HUES64 (cell line): ENCODE data around the gene RRM1.

ENCODE experiments used
- H3K27ac ChIP-seq: 2 replicates; pipeline ENCODE4 v1.7.0; 2013; ENCODE audit warnings: low read depth, low read length, inconsistent platforms
- H3K27me3 ChIP-seq: 2 replicates; pipeline ENCODE4 v1.6.1; 2013; ENCODE audit warnings: mild to moderate bottlenecking, low read length; ENCODE audit not compliant: insufficient read depth
- H3K36me3 ChIP-seq: 2 replicates; pipeline ENCODE4 v1.6.1; 2013; ENCODE audit warnings: mild to moderate bottlenecking, low read length; ENCODE audit not compliant: insufficient read depth
- H3K4me1 ChIP-seq: 2 replicates; pipeline ENCODE4 v1.6.1; 2013; ENCODE audit warnings: mild to moderate bottlenecking, low read length, moderate library complexity; ENCODE audit not compliant: insufficient read depth
- H3K4me3 ChIP-seq: 2 replicates; pipeline ENCODE4 v1.5.1; 2013; ENCODE audit warnings: mild to moderate bottlenecking, low read length, moderate library complexity
- H3K9ac ChIP-seq: 2 replicates; pipeline ENCODE4 v1.6.1; 2013; ENCODE audit warnings: mild to moderate bottlenecking, low read depth, low read length
- H3K9me3 ChIP-seq: 2 replicates; pipeline ENCODE4 v1.6.1; 2013; ENCODE audit warnings: low read depth, low read length; ENCODE audit not compliant: insufficient read depth
- WGBS: fragments of 150-250, 120-280 bp; methylation state at CpG from one replicate; pipeline ENCODE4 v1.1.7; 2013; ENCODE audit warnings: missing lambda C conversion rate; 5-methylcytosine and 5-hydroxymethylcytosine counted together

The RRM1 gene

GRCh38 chr11:4180441-4181183, 86.0 kb downstream of the RRM1 start:
- WGBS, result 88% methylated on average over 5 of the region's 5 CpGs
- H3K36me3 ChIP-seq, result no peaks in the 10 kb centered on the region
- no peaks in the 10 kb centered on the region for H3K27me3 ChIP-seq
- H3K27ac ChIP-seq, result no peak overlapping the region
- H3K9me3 ChIP-seq, result no peaks in the 10 kb centered on the region
- no peaks in the 10 kb centered on the region for H3K4me1 ChIP-seq
- no peak overlapping the region for H3K4me3 ChIP-seq
- no peak overlapping the region for H3K9ac ChIP-seq

DNA sequence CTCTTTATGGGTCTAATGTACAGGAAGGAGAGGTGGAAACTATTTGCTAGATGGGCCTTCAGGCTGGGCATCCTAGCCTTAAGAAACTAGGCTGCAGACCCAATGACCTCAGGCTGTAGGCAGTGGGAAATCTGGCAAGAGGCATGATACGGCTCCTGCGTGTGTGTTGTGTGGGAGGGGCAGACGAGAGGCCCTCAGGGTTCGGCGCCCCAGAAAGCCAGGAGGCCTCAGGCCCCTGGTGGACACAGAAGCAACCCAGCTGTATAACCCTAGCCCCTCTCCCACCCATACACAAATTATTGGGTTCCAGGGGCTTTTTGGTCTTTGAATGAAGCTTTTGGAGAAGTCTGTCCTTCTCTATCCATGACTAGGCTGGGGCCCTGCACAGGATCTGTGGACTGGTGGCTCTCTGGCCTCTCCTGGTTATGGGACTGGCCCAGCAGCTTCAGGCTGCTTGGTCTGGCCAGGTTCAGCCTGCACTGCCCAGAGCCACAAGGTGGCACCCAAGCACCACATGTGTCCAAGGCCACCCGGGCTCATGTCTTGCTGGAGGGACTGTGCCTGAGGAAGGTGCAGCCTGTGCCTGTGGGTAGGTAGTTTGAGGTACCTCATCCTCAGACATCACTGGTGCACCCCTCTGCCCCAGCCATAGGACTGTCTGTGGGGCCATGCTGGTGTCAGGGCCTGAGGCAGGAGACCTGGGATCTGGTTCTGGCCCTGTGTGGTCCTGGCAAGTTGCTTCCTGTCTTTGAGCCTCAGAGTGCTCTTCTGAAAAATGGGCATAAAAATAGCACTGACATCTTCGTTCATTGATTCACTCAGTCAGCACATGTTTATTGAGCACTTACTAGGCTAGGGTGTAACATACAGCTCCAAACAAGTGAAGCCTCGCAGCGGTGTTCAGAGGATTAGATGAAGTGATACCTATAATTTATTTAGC, 87.5 kb downstream of the RRM1 start:
- Histone ChIP-seq H3K27ac (no peak overlapping the region), H3K4me1 (no peaks in the 10 kb centered on the region), H3K9ac (no peak overlapping the region), H3K36me3 (no peaks in the 10 kb centered on the region), H3K27me3 (no peaks in the 10 kb centered on the region), H3K4me3 (no peak overlapping the region), H3K9me3 (no peaks in the 10 kb centered on the region)
- WGBS, result 75% methylated on average over 7 of the region's 9 CpGs

GRCh38 chr11:4183410-4184057, 88.9 kb downstream of the RRM1 start:
- no peaks in the 10 kb centered on the region for H3K9me3 ChIP-seq
- peaks cover 7% of the 10 kb centered on the region for H3K27me3 ChIP-seq
- H3K27ac ChIP-seq, result no peak overlapping the region
- no peak overlapping the region for H3K9ac ChIP-seq
- WGBS, result 88% methylated on average over 14 of the region's 14 CpGs
- no peak overlapping the region for H3K4me3 ChIP-seq
- H3K4me1 ChIP-seq, result 0 out of 2 replicates have a peak, but pooled peaks cover 4% of the 10 kb centered on the region
- H3K36me3 ChIP-seq, result no peaks in the 10 kb centered on the region

DNA sequence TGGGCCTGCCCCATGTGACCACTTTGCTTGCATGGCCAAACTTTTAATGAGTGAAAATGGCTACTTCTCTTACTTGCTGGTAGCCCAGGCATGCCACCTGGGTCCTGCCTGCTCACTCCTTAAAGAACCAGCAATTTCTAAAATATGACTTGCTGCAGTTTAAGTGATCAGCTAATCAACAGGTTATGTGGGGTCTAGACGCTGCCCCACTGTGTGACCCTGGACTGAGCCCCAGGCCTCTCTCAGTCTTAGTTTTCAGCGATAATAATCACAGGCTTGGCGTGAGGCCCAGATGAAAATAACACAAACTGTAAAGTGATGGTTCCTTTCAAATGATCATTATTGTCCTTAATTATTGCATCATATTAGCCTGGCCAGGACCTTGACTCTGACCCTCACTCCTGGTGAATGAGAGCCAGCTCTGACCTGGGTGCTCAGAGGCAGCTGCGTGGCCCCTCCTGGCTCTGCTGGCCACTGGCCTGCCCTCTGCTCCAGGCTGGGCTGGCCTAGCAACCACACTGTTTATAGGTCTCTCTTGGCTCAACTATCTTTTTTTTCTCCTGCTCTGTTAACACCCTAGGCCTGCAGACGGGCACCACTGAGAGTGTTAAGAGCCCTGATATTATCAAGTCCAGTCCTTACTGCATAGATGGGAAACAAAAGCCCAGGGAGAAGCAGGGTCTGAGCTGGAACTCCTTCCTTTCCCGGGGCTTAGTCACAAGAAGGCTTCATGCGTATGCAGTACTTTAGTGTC, 89.7 kb downstream of the RRM1 start:
- H3K4me1 ChIP-seq, result 0 out of 2 replicates have a peak, but pooled peaks cover 4% of the 10 kb centered on the region
- H3K4me3 ChIP-seq, result no peak overlapping the region
- H3K27ac ChIP-seq, result no peak overlapping the region
- WGBS, result 82% methylated on average over 7 of the region's 7 CpGs
- no peaks in the 10 kb centered on the region for H3K9me3 ChIP-seq
- peaks cover 11% of the 10 kb centered on the region for H3K27me3 ChIP-seq
- no peaks in the 10 kb centered on the region for H3K36me3 ChIP-seq
- no peak overlapping the region for H3K9ac ChIP-seq

DNA sequence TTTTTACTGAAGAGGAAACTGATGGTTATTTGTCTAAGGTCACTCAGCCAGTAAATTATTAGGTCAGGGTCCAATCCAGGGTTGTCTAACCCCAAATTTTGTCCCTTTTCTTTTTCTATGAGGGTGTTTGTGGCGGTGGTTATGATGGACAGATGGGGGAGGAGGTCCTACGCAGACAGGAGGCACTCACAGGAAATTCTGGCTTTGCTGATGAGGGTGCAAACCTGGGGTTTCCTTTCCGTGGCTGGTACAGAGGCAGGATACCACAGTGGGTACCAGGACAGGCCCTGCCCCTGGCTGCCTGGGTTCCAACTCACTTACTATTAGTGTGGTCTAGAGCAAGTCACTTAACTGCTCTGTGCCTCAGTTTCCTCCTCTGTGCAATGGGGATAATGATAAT, 91.0 kb downstream of the RRM1 start:
- no peaks in the 10 kb centered on the region for H3K36me3 ChIP-seq
- H3K4me3 ChIP-seq, result no peak overlapping the region
- 88% methylated on average over 3 of the region's 3 CpGs for WGBS
- H3K27me3 ChIP-seq, result peaks cover 11% of the 10 kb centered on the region
- H3K9ac ChIP-seq, result no peak overlapping the region
- H3K4me1 ChIP-seq, result 0 out of 2 replicates have a peak, but pooled peaks cover 4% of the 10 kb centered on the region
- no peaks in the 10 kb centered on the region for H3K9me3 ChIP-seq
- H3K27ac ChIP-seq, result no peak overlapping the region

DNA sequence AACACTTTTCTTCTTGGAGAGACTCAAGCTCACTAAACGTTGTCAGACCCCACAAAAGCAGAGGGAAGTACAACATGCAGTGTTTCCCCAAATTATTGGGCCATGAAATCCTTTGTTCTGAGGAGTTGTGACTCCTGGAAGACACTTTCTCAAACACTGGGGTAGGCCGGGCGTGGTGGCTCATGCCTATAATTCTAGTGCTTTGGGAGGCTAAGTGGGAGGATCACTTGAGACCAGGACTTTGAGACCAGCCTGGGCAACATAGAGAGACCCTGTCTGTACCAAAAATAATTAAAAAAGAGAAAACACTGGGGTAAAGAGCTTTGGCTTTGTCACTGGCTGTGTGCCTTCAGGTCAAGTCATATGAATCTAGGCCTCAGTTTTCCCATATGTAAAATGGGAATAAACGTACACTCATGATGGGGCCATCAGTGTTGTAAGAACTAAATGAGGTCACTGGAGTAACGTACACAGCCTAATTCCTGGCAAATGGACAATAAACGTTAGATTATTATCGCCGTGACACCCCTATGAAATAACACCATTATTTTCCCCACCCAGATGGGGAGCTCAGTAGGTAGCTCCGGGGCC, 92.0 kb downstream of the RRM1 start:
- H3K9ac ChIP-seq, result no peak overlapping the region
- H3K27me3 ChIP-seq, result peaks cover 11% of the 10 kb centered on the region

DNA sequence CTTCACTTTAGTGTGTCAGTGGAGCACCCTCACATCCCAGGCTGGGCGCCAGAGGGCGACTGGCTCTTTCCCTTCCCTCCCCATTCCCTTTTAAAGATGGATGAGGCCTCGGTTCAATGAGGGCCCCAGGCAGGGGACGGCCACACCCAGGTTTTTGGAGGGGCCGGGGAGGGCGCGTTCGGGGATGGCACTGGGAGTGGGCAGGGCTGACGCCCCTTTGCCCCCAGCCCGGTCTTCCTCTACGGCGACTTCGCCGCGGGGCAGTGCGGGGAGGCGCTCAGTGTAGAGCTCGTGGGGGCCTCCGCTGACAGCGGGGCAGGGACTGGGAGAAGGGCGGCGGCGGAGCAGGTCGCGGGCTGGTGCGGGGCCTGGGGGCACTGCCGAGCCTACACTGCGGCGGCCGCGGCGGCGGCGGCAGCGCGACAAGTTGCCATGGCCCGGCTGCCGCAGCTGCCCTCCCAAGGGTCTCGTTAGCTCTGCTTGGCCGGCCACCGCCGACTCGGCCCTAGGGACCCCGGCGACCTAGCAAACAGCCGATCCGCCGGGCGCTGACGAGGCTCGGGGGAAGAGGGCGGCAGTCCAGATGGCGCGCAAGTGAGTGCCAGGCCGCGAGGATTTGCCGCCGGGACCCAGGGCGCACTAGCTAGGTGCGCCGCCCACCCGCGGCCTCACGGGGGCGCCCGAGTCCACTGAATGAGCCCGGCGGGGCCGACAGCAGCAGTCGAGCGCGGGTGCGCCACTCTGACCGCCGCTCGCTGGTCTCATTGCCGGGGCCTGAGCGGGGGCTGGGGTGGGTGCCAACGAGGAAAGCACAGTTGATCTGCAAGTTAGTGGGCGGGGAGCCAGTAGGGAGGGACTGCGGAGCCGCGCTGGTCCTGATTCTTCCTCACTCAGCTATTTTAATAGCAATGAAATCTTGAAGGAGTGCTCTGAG, 92.7 kb downstream of the RRM1 start:
- H3K9ac ChIP-seq, result peak overlapping the region; percentile 85
- no peaks in the 10 kb centered on the region for H3K36me3 ChIP-seq
- 1% methylated on average over 81 of the region's 83 CpGs for WGBS
- H3K27me3 ChIP-seq, result peaks cover 11% of the 10 kb centered on the region
- no peaks in the 10 kb centered on the region for H3K9me3 ChIP-seq
- H3K4me1 ChIP-seq, result 0 out of 2 replicates have a peak, but pooled peaks cover 4% of the 10 kb centered on the region
- H3K4me3 ChIP-seq, result peak overlapping the region; percentile 95
- 0 out of 2 replicates have a peak overlapping the region, but pooled peaks have one; percentile 52 for H3K27ac ChIP-seq

More for the DNA sequence above, 92.0 kb downstream of the RRM1 start:
- Histone ChIP-seq H3K4me1 (0 out of 2 replicates have a peak, but pooled peaks cover 4% of the 10 kb centered on the region), H3K9me3 (no peaks in the 10 kb centered on the region), H3K36me3 (no peaks in the 10 kb centered on the region), H3K27ac (no peak overlapping the region), H3K4me3 (peak overlapping the region; percentile 95)
- 50% methylated on average over 9 of the region's 9 CpGs for WGBS
